Measurements from ENCODE around the gene PGP. TPM values are rescaled to one million over a fixed set of nuclear protein-coding genes. Genes with fewer than 3 reads are reported as not detected.
"Not testable (repeated sequence)": the region's sequence is repeated elsewhere in the genome, so short reads cannot be mapped to it uniquely, and the experiment has no call there.

Gene PGP
- total and polyA plus RNA-seq, 2 of the 4 experiments (the other 2 are of a cell fraction), result 4.1 to 9.4 TPM

DNA sequence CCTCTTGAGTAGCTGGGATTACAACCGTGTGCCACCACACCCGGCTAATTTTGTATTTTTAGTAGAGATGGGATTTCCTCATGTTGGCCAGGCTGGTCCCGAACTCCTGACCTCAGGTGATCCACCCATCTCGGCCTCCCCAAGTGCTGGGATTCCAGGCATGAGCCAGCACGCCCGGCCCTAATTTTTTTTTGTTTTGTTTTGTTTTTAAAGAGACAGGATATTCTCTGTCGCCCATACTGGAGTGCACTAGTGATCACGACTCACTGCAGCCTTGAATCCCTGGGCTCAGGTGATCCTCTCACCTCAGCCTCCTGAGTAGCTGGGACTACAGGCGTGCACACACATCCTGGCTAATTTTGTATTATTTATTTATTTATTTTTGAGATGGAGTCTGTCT, 25.7 kb upstream of the PGP start:
- CTCF ChIA-PET; H3K27me3 ChIP-seq (ENCODE audit: control insufficient read depth, insufficient read depth, low read length); H4K5ac ChIP-seq (ENCODE audit: low read depth, low read length); H3K56ac ChIP-seq (ENCODE audit: extremely low read depth, insufficient read depth, low read length); H3K4me1 ChIP-seq (ENCODE audit: control insufficient read depth, insufficient read depth, low read length); H3K23ac ChIP-seq (ENCODE audit: low read depth, low read length); H2BK15ac ChIP-seq (ENCODE audit: low read depth, low read length); H2AK5ac ChIP-seq (ENCODE audit: low read depth, low read length); POLR2A ChIA-PET (ENCODE audit: unreplicated experiment); H3K4me2 ChIP-seq (ENCODE audit: low read depth, low read length); intact Hi-C loops (cut with micrococcal nuclease); H3K9me1 ChIP-seq (ENCODE audit: insufficient read depth, low read length); H2AK9ac ChIP-seq (replicated peaks; ENCODE audit: low read depth, low read length, poor library complexity); H3K9ac ChIP-seq (ENCODE audit: low read depth, low read length); H2BK5ac ChIP-seq (ENCODE audit: low read depth, low read length, poor library complexity, severe bottlenecking); ATAC-seq (ENCODE audit: low read depth); dilution Hi-C loops (cut with HindIII; ENCODE audit: low sequenced_read_pairs, unreplicated experiment); H2AFZ ChIP-seq (replicated peaks; ENCODE audit: low read length, poor library complexity); H3K18ac ChIP-seq (ENCODE audit: low read depth, low read length); H4K91ac ChIP-seq (ENCODE audit: insufficient read depth, low read depth, low read length); H3K4me3 ChIP-seq (ENCODE audit: insufficient read depth, low read depth, low read length); H2BK20ac ChIP-seq (ENCODE audit: low read depth, low read length); in situ Hi-C loops (cut with MboI; ENCODE audit: low sequenced_read_pairs); BruUV-seq (replicated peaks); H4K8ac ChIP-seq (ENCODE audit: low read depth in 2 of 2, low read length in 2 of 2); H3K4ac ChIP-seq (ENCODE audit: low read depth, low read length); H3K14ac ChIP-seq (replicated peaks; ENCODE audit: low read depth, low read length); DNase-seq; H3K9me3 ChIP-seq (ENCODE audit: control insufficient read depth, insufficient read depth, low read length); H2BK120ac ChIP-seq (ENCODE audit: low read depth, low read length); H3K27ac ChIP-seq (ENCODE audit: insufficient read depth, low read length): not testable (repeated sequence)
- Histone ChIP-seq H3K36me3 (ENCODE audit: control insufficient read depth, insufficient read depth, low read length) (peaks cover 40% of the 10 kb centered on the region), H4K20me1 (ENCODE audit: insufficient read depth, low read length) (peaks cover 14% of the 10 kb centered on the region), H3K79me1 (ENCODE audit: low read depth in 1 of 2, low read length in 2 of 2) (peaks cover 6 to 12% of the 10 kb centered on the region in 2 experiments; a peak in 3 of 4 replicates)
- WGBS, 2 experiments (ENCODE audit: extremely low coverage in 2 of 2, insufficient read length in 1 of 2), result no CpG with 5 or more reads among the region's 9 CpGs
